Measurements from ENCODE around the gene AMFR.
"Not testable (repeated sequence)": the region's sequence is repeated elsewhere in the genome, so short reads cannot be mapped to it uniquely, and the experiment has no call there.

AMFR gene

GRCh38 chr16:56387396-56387795 lies 37.9 kb downstream of the AMFR start:
- no peak for DNase-seq

DNA sequence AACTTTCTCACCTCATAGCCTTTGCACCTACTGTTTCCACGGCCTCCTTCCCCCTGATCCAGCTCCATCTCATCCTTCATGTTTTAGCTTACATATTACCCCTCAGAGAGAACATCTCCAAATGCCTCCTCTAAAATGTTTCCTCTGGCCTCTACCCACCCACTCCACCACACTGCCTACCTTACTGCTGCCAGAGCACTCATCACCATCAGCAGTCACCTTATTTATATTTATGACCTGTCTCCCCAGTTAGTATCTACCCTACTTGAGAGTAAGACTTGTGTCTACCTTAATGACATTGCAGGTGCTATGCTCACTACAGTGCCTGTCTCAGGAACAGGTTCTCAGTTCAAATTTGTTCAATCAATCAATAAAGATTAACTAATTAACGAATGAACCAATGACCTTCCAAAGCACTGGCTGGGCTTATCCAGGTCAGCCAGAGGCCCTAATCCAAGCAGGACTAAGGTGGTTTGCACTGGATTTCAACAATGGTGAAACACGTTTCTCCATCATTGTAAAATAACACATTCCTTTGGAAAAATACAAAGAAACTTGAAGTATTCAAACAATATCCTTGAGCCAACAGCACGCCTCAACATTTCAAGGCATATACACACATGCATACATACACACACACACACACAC lies 41.1 kb downstream of the AMFR start:
- DNase-seq = no peak

GRCh38 chr16:56382901-56383355 lies 42.4 kb downstream of the AMFR start:
- DNase-seq = no peak

DNA sequence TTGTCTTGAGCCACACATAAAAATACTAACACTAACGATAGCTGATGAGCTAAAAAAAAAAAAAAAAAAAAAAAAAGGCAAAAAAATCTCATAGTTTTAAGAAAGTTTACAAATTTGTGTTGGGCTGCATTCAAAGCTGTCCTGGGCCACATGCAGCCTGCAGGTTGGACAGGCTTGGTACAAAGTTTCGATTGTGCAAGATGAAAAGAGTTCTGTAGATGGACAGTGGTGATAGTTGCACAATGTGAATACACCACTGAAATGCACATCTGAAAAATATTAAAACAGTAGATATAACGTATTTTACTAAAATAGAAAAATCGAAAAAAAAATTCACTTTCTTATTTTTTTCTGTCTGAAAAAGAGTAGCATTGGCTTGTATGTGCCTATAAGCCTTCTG lies 42.9 kb downstream of the AMFR start:
- no peak for DNase-seq

DNA sequence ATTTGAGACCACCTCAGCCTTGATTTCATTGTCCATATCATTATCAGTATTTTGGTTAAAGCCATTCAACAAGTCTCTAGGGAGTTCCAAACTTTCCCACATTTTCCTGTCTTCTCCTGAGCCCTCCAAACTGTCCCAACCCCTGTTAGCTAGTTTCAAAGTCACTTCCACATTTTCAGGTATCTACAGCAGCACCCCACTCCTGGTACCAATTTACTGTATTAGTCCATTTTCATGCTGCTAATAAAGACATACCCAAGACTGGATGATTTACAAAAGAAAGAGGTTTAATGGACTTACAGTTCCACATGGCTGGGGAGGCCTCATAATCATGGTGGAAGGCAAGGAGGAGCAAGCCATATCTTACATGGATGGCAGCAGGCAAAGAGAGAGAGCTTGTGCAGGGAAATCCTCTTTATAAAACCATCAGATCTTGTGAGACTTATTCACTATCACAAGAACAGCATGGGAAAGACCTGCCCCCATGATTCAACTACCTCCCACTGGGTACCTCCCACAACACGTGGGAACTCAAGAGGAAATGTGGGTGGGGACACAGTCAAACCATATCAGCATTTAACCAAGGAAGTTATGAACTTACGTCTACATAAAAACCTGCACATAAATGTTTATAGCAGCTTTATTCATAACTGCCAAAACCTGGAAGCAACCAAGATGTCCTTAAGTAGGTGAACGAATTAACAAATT lies 44.4 kb downstream of the AMFR start:
- DNase-seq = not testable (repeated sequence)

DNA sequence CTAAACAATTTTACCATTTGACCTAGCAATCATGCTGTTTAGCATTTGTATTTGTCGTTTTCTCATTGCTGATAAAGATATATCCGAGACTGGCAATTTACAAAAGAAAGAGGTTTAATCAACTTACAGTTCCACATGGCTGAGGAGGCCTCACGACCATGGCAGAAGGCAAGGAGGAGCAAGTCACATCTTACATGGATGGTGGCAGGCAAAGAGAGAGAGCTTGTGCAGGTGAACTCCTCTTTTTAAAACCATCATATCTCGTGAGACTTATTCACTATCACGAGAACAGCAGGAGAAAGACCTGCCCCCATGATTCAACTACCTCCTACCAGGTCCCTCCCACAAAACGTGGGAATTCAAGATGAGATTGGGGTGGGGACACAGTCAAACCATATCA lies 46.3 kb downstream of the AMFR start:
- not testable (repeated sequence) for DNase-seq

- DNase-seq = not testable (repeated sequence)
Observed at GRCh38 chr16:56375792-56376191, 49.6 kb downstream of the AMFR start.

DNA sequence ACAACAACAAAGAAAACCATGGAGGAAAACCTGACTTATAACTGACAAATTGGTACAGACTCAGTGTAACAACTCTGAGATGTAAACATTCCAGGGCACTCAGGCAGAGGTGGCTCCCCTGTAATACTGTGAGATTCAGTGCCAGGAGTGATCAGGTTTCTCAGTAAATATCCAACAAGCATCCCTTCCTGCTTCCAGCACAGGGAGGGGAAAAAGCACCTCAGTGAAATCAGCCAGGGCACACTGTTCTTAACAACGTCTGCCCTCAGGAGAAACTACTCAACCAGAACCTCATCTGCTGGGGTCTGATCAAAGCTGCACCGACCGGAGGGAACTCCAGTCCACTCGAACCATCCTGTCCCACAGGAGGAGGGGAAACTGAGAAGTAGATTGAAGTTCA lies 52.3 kb downstream of the AMFR start:
- no peak for DNase-seq

DNA sequence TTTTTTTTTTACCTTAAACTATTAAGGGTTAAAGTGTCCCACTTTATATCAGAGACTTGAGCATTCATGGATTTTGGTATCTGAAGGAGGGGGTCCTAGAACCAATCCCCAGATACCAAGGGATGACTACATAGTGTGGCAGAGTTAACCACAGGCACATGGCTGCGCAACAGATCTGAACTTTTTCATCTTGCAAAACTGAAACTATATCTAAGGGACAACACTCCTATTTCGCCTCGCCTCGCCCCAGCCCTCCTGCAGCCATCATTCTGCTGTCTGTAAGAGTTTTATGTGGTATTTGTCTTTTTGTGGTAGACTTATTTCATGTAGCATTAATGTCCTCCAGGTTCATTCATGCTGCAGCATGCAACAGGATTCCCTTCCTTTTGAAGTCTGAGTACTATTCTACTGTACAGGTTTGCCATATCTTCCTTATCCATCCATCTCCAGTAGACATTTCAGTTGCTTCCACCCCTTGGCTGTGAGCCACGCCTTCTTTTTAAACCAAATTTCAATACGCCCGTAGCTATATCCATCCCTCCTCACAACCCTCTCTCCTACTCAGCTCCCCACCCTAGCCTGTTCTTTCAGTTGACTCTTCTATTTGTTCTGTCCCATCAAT lies 53.2 kb downstream of the AMFR start:
- DNase-seq = no peak

DNA sequence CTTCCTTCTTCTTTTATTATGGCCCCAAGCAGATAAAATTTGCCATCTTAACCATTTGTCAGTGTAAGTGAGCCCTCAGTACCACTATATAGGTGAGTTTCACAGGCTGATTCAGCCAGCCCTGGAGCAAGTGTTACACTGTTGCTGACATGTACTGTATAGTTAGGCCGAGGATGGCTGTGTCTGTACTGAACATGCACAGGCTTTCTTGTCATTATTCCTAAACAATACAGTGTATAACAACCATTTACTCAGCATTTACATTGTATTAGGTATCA lies 53.7 kb downstream of the AMFR start:
- no peak for DNase-seq

DNA sequence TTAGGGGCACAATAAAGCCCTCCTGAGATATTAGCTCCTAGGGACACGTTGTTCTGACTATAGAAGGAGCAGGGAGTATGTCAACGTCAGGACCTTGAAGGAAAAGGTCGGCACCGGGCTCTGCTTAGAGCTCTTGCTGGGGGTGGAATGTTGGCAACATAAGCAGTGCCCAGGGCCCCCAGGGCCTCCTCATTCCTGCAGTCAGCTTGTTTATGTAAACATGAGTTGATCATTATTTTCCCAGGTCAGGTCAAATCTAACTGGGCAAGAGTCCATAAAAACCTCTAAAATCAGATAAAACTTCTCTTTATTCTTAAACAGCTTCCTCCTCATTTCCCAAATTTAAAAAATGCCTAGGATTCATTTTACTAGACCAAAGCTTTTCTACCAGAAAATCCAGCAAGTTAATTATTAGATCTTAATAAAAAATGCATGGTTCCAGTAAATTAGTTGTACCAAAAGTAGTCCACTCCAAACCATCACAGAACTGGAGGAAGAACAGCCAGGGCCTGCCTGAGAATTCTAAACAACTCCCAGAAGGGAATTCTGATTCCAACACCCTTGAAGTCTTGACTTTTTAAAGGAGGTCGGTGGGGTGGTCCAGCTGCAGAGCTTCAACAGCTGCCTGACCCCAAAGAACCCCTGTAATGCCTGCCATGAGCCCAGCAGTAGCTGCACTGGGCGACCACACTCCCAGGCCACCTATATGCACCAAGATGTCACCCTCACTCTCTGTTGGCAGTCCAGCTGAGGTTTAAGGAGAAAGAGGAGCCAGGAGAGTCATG lies 54.3 kb downstream of the AMFR start:
- DNase-seq = no peak

DNA sequence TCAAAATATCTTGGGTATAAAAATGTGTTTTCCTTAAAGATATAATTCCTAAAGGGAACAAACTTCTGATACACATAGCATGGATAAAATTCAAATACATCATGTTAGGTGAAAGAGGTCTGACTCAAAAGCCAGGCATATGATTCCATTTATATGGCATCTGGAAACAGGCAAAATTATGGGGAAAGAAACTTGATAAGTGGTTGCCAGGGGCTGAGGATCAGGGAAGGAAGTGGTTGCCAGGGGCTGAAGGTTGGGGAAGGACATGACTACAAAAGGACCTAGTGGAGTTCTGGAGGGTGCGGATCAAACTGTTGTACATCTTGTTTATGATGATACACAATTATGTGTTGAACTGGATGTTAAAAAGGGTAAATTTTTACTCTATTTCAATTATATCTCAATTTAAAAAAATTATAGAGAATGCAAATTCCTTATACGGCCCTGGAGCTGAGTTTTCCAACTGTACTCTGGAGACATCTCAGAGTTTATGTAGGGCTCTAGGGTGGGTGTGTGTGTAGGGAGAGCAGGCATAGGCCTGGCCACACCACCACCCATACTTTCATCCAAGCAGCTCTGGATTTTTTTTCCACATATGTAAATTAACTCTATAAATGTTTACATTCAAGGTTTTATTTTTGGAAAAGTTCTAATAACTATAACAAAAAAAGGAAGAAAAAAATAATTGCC lies 55.0 kb downstream of the AMFR start:
- DNase-seq = no peak

DNA sequence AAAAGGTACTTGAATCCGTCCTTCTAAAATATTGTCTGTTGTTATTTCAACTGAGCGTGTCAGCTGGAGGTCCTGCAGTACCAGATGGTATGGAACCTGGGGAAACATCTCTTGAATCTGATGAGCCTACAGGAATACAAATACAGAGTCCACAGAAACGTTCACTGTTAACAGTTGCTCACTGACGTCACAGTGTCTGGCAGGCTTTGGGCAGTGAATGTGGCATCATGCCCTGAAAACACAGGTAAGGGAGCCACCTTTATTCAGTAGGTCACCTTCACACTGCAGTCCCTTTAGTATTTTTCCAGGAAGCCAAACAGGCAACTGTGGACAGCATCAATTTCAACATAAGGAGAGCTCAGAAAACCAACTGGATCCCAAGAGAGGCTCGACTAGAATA lies 56.1 kb downstream of the AMFR start:
- no peak for DNase-seq

DNA sequence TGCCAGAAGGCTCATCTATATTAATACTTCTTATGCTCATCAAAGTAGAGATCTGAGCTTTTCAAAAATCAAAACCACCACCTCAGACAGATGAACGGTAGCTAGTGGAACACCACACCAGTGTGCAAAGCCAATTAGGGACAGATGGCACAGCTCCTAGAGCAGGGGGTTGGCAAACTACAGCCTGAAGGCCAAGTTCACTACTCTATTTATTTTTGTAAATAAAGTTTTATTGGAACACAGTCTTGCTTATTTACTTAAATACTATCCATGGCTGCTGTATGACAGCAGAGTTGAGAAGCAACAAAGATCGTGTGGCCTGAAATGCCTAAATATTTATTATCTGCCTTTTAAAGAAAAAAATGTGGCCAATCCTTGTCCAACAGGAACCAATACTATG lies 56.8 kb downstream of the AMFR start:
- DNase-seq = no peak

- no peak for DNase-seq
Observed at GRCh38 chr16:56367764-56368163, 57.6 kb downstream of the AMFR start.

DNA sequence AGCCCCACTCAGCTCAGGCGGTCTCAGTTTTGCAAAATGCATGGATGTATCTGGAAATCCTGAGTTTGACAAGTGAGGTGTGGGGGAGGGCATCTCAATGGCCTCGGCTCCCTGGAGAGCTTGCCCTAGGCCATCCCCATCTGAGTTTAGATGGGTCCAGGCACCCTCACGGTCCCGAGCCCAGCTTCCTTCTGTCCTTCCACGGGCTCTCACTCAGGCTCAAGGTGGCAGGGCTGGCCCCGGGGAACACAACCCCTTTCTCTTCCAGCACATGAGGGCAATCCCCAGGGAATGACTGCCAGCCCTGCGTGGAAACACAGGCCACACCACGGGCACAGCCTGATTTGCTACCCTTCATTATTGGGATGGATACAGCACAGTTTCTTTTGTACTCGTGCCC lies 58.4 kb downstream of the AMFR start:
- no peak for DNase-seq

- no peak for DNase-seq
Observed at GRCh38 chr16:56365552-56365951, 59.8 kb downstream of the AMFR start.

- DNase-seq = no peak
Observed at GRCh38 chr16:56364865-56365264, 60.5 kb downstream of the AMFR start.

DNA sequence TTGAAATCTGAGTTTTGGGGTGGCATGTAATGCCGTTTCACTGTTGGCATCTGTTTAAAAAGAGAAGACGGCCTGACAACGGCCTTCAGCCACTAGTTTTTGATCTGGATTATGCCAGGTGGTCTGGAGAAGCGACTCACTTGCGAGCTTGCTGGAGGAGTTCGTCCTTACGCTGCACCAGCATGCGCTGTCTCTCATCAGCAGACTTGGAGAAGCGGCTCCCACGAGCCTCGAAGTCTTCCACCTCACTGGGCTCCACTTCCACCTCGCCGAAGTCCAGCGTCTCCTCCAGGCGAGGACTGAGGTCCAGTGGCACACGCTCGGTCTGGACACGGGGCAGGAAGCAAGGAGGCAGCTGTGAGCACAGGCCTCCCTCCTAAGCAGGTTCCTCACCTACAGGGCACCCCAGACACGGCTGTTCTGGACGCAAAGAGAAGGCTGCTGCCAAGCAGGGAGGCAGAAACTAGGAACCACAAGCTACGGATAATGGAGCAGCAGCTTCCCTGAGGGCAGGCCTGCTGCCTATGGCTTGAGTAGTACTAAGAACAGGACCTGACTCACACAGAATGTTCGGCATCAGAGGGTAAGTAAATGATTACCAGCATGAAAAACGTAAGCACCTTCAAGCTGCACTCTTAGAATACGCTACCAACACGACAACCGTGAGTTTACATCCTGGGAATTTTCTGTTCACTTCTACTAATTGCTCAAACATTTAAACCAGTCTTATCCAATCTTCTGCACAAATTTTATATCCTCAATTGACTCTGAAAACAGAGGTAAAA lies 61.4 kb downstream of the AMFR start:
- DNase-seq = no peak

DNA sequence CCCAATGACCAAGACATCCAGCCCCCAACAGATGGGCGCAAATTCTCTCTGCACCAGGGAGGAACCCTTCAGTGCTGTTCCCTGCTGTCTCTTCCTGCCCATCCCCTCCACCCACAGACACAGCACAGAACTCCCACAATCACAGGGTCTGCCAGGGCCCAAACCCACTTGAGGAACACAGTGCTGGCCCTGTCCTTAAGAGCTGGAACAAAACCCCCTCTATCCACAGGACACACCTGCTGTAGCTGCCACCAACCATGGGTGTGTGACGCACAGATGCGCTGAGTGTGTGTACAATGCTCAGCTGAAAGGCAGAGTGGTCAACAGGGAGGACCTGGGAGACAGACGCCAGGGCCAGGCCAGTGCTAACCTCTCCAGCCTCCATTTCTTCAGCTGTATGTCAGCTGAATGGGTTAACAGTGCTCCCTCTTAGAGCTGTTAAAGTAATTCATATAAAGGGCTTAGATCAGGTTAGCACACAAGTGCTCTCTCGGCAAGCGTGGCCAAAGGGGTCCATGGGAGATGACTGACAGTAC lies 62.1 kb downstream of the AMFR start:
- DNase-seq = no peak

DNA sequence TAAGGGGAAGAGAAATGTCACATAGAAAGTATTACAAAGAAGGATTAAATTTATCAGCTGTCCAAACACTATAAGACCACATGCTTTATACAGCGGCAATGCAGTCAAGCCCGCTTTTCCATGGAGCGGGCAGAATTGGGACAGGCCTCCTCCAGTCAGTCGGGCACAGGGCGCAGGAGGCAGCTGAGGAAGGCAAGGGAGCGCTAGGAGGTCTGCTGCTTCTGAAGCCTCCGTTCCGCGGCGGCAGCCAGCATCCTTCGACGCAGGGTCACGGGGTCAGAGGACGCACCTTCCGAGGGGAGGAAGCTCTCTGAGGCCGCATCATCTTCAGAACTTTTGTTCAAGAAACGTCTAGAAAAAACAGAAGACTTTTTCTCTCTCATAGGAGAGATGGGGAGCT lies 62.6 kb downstream of the AMFR start:
- no peak for DNase-seq

DNA sequence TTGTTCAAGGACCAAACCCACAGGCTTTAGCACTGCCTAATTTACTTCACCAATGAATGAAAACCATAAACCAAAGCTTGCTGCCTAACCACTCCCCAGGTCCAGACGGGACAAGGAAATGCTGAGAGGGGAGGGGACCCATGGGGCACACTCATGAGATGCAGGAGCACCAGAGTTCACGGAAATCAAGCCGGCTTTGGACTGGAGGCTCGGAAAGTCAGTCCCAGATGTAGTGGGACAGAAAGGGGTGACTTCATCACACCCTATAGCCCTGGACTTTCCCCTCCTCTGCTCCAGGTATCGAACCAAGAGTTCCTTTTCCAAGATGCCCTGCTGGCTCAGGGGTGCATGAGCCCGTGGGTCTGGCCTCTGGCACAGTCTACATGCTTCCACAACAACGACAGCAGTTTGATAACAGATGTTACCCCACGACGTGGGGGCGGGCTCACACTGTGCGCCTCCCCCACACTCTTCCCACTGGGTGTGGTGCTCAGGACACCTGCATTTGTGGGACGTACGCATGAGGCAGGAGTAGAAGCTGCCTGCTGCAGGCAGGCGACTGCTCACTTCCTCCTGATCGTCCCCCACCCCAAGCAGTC lies 63.2 kb downstream of the AMFR start:
- no peak for DNase-seq

Data from NCI-H510A (cell line).